Measurements from ENCODE around the gene CFAP97. TPM values are rescaled to one million over a fixed set of nuclear protein-coding genes. Genes with fewer than 3 reads are reported as not detected.

CFAP97 gene
- total and polyA plus RNA-seq, 4 experiments from 2014 or later, result 41.6 to 128 (median 82.4) TPM

DNA sequence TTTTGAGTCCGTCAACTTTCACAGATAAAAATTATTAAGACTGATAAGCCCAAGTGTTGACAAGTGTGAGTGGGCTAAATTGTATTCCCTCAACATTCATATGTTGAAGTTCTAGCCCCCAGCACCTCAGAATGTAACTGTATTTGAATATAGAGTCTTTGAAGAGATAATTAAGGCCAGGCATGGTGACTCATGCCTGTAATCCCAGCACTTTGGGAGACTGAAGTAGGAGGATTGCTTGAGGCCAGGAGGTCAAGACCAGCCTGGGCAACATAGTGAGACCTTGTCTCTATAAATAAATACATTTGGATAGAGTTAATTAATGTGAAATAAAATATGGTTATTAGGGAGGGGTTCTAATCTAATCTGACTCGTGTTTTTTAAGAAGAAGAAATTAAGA is 90.5 kb downstream of the CFAP97 start:
- Histone ChIP-seq H3K4me1 (ENCODE audit: insufficient read depth, low read length) (no peaks in the 10 kb centered on the region), H3K27ac (ENCODE audit: low read depth, low read length) (no peak overlapping the region), H3K9me3 (ENCODE audit: control insufficient read depth in 1 of 2, low read length in 2 of 2) (no peaks in the 10 kb centered on the region), H3K36me3 (ENCODE audit: insufficient read depth, low read length) (no peaks in the 10 kb centered on the region), H3K4me3 (ENCODE audit: low read length in 2 of 2) (no peak overlapping the region), H3K27me3 (ENCODE audit: insufficient read depth, low read length) (no peaks in the 10 kb centered on the region)
- Mint-ChIP-seq H3K4me1 (no peaks in the 10 kb centered on the region), H3K36me3 (no peaks in the 10 kb centered on the region), H3K27ac (no peak overlapping the region), H3K4me3 (no peak overlapping the region), H3K9me3 (no peaks in the 10 kb centered on the region), H3K27me3 (peaks cover 6 to 14% of the 10 kb centered on the region in 2 donors)
- CTCF ChIA-PET (ENCODE audit: partially characterized antibody), result no interaction called here
- intact Hi-C loops (cut with micrococcal nuclease), result no loop called here
- DNase-seq, result no peak
- POLR2A ChIA-PET (ENCODE audit: partially characterized antibody), result no interaction called here

DNA sequence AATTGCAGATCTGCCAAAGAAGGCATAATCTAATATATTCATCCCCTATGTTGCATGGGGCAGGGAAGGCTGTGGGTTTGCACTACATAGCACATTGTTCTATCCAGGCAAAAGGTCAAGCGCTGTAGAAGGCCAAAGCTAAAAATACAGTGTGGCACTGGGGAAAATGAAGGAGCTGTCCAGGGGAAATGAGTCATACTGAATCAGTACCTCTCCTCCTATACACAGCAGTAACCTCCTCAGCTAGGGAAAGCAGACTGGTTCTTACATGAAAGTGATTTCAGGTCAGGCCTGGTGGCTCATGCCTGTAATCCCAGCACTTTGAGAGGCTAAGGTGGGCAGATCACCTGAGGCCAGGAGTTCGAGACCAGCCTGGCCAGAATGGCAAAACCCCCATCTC is 91.7 kb downstream of the CFAP97 start:
- Mint-ChIP-seq H3K9me3 (no peaks in the 10 kb centered on the region), H3K4me1 (no peaks in the 10 kb centered on the region), H3K36me3 (no peaks in the 10 kb centered on the region), H3K27me3 (peaks cover 6 to 14% of the 10 kb centered on the region in 2 donors), H3K27ac (no peak overlapping the region), H3K4me3 (no peak overlapping the region)
- CTCF ChIA-PET (ENCODE audit: partially characterized antibody), result no interaction called here
- DNase-seq, result no peak
- H3K9me3 ChIP-seq (ENCODE audit: control insufficient read depth in 1 of 2, low read length in 2 of 2), result no peaks in the 10 kb centered on the region
- no peak overlapping the region for H3K4me3 ChIP-seq (ENCODE audit: low read length in 2 of 2)
- no peak overlapping the region for H3K27ac ChIP-seq (ENCODE audit: low read depth, low read length)
- H3K27me3 ChIP-seq (ENCODE audit: insufficient read depth, low read length), result no peaks in the 10 kb centered on the region
- no peaks in the 10 kb centered on the region for H3K36me3 ChIP-seq (ENCODE audit: insufficient read depth, low read length)
- intact Hi-C loops (cut with micrococcal nuclease), result no loop called here
- H3K4me1 ChIP-seq (ENCODE audit: insufficient read depth, low read length), result no peaks in the 10 kb centered on the region
- POLR2A ChIA-PET (ENCODE audit: partially characterized antibody), result interaction anchor here (0.6 kb wide), 1 partner anchor 774 kb away, joined by 3 read pairs; no protein-coding TSS in a partner anchor

DNA sequence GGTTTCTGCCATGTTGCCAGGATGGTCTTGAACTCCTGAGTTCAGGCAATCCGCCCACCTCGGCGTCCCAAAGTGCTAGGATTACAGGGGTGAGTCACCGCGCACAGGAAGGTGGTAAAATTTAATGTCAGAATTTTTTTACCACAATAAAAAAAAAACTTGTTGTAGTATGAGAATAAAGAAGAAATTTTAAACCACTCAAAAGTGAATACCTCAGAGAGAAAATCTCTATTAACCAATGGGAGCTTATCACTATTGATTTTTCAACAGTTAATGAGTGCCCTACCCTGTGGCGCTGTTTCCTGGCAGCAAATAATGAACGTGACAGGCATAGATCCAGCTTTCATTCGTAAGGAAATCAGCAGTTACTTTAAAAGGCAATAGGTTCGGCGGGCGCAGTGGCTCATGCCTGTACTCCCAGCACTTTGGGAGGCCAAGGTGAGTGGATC is 93.4 kb downstream of the CFAP97 start:
- intact Hi-C loops (cut with micrococcal nuclease), result no loop called here
- ChIA-PET CTCF (ENCODE audit: partially characterized antibody) (no interaction called here), POLR2A (ENCODE audit: partially characterized antibody) (no interaction called here)
- H3K9me3 Mint-ChIP-seq, result no peaks in the 10 kb centered on the region
- Histone ChIP-seq H3K9me3 (ENCODE audit: control insufficient read depth in 1 of 2, low read length in 2 of 2) (no peaks in the 10 kb centered on the region), H3K27ac (ENCODE audit: low read depth, low read length) (no peak overlapping the region), H3K27me3 (ENCODE audit: insufficient read depth, low read length) (no peaks in the 10 kb centered on the region), H3K4me3 (ENCODE audit: low read length in 2 of 2) (no peak overlapping the region), H3K36me3 (ENCODE audit: insufficient read depth, low read length) (no peaks in the 10 kb centered on the region), H3K4me1 (ENCODE audit: insufficient read depth, low read length) (no peaks in the 10 kb centered on the region)
- peaks cover 2 to 9% of the 10 kb centered on the region in 2 donors for H3K27me3 Mint-ChIP-seq
- no peaks in the 10 kb centered on the region for H3K4me1 Mint-ChIP-seq
- DNase-seq, result no peak
- no peak overlapping the region for H3K4me3 Mint-ChIP-seq
- H3K27ac Mint-ChIP-seq, result no peak overlapping the region
- no peaks in the 10 kb centered on the region for H3K36me3 Mint-ChIP-seq

DNA sequence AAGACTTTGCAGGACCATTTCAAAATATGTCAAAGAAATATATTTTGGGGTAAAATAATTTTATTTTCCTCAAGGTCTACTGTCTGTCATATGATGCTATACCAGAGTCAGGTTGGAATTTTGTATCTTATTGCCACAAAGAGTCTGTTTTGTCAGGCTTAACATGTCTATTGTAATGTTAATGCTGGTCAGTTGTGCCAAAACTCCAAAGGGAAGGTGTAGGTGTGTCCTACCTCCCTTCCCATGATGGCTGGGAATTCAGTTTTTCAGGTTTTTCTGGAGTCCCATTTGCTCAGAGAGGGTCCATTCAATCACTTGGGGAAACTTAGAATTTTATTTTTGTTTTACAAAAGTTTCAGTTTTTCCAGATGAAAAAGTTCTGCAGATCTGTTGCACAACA is 94.1 kb downstream of the CFAP97 start:
- H3K36me3 Mint-ChIP-seq, result no peaks in the 10 kb centered on the region
- H3K27ac Mint-ChIP-seq, result no peak overlapping the region
- H3K27me3 Mint-ChIP-seq, result peaks cover 2 to 8% of the 10 kb centered on the region in 2 donors
- Histone ChIP-seq H3K4me1 (ENCODE audit: insufficient read depth, low read length) (no peaks in the 10 kb centered on the region), H3K4me3 (ENCODE audit: low read length in 2 of 2) (no peak overlapping the region), H3K27ac (ENCODE audit: low read depth, low read length) (no peak overlapping the region), H3K27me3 (ENCODE audit: insufficient read depth, low read length) (no peaks in the 10 kb centered on the region), H3K9me3 (ENCODE audit: control insufficient read depth in 1 of 2, low read length in 2 of 2) (no peaks in the 10 kb centered on the region), H3K36me3 (ENCODE audit: insufficient read depth, low read length) (no peaks in the 10 kb centered on the region)
- POLR2A ChIA-PET (ENCODE audit: partially characterized antibody), result no interaction called here
- H3K4me1 Mint-ChIP-seq, result no peaks in the 10 kb centered on the region
- DNase-seq, result no peak
- H3K9me3 Mint-ChIP-seq, result no peaks in the 10 kb centered on the region
- CTCF ChIA-PET (ENCODE audit: partially characterized antibody), result no interaction called here
- intact Hi-C loops (cut with micrococcal nuclease), result no loop called here
- H3K4me3 Mint-ChIP-seq, result no peak overlapping the region

Other genes starting within 250 kb of the CFAP97 start
- gene HELT, start 185.5 kb downstream of the CFAP97 start, total RNA-seq, result not detected
- gene HELT, start 185.5 kb downstream of the CFAP97 start, polyA plus RNA-seq, result not detected
- 1 to 10 TPM; 6.4 to 7.2 TPM for gene SLC25A4, start 60.7 kb downstream of the CFAP97 start, total RNA-seq
- 1 to 10 TPM; 7.8 to 9.0 TPM for gene SLC25A4, start 60.7 kb downstream of the CFAP97 start, polyA plus RNA-seq
- 10 to 100 TPM; 23.0 to 24.5 TPM for gene SNX25, start 5.6 kb upstream of the CFAP97 start, total RNA-seq
- gene SNX25, start 5.6 kb upstream of the CFAP97 start, polyA plus RNA-seq, result 1 to 10 TPM; 3.5 to 8.4 TPM
- gene LRP2BP, start 191.9 kb upstream of the CFAP97 start, total RNA-seq, result 1 to 10 TPM; 1.9 TPM
- gene LRP2BP, start 191.9 kb upstream of the CFAP97 start, polyA plus RNA-seq, result under 1 TPM in 1 of 2 donors, not detected in 1; 0.20 TPM
- 1 to 10 TPM; 5.9 to 6.6 TPM for gene ANKRD37, start 192.8 kb upstream of the CFAP97 start, total RNA-seq
- 10 to 100 TPM in 1 of 2 donors, 1 to 10 TPM in 1; 9.5 to 10.2 TPM for gene ANKRD37, start 192.8 kb upstream of the CFAP97 start, polyA plus RNA-seq
- gene UFSP2, start 222.0 kb upstream of the CFAP97 start, total RNA-seq, result 10 to 100 TPM; 30.1 to 30.3 TPM
- gene UFSP2, start 222.0 kb upstream of the CFAP97 start, polyA plus RNA-seq, result 10 to 100 TPM; 43.8 to 53.8 TPM